H7 (cell line): ENCODE data around the gene TFEB. TPM values are rescaled to one million over a fixed set of nuclear protein-coding genes. Genes with fewer than 3 reads are reported as not detected.

Source experiments
- DNase-seq: peaks from one replicate; pipeline ENCODE4 v3.0.0; 2012
- H3K27me3 ChIP-seq: 2 replicates; pipeline ENCODE4 v1.6.0; 2011; ENCODE audit warnings: mild to moderate bottlenecking, low read length; ENCODE audit not compliant: control insufficient read depth, insufficient read depth
- H3K36me3 ChIP-seq: replicated peaks from 2 replicates; pipeline ENCODE4 v1.5.1; 2011; ENCODE audit warnings: low read length; ENCODE audit not compliant: control insufficient read depth, insufficient read depth
- H3K4me3 ChIP-seq: 2 replicates; pipeline ENCODE4 v1.5.1; 2011; ENCODE audit warnings: low read depth, mild to moderate bottlenecking, control low read depth, low read length, moderate library complexity; ENCODE audit not compliant: insufficient read depth
- total RNA-seq: library from RNA; depleted of rRNA; stranded (reverse); fragments of >200 nt; shearing (Covaris generic); gene quantifications from 2 replicates; pipeline ENCODE4 v1.2.3, GENCODE V29; 2014

TFEB gene
- total RNA-seq, 1 experiment from 2014 or later = 1.4 TPM

DNA sequence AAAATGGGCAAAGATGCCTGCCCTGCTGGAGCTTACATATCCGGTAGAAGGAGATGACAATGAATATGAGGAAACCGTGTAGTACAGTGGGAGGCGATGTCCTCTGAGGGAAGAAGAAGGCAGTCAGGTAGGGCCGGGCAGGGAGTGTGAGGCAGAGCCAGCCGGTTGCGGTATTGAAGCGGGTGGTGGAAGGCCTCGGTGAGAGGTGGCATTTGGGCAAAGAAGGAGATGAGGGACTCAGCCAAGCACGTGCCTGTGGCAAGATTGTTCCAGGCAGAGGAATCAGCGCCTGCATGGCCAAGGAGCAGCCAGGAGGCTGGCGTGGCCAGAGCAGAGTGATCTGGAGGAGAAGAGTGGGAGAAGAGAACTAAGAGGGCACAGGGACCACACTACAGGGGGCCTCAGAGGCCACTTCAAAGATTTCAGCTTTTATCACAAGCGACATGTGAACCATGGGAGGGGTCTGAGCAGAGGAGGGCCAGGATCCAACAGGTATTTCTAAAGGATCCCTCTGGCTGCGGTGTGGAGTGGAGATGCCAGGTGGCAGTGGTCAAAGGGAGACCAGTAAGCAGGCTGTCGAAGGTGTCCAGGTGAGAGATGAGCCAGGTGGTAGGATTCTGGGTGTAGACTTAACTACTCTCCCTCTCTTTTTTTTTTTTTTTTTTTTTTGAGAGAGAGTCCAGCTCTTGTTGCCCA, 83.3 kb downstream of the TFEB start:
- Histone ChIP-seq H3K27me3 (no peaks in the 10 kb centered on the region), H3K36me3 (peaks cover 6% of the 10 kb centered on the region), H3K4me3 (no peak overlapping the region)
- no peak for DNase-seq

DNA sequence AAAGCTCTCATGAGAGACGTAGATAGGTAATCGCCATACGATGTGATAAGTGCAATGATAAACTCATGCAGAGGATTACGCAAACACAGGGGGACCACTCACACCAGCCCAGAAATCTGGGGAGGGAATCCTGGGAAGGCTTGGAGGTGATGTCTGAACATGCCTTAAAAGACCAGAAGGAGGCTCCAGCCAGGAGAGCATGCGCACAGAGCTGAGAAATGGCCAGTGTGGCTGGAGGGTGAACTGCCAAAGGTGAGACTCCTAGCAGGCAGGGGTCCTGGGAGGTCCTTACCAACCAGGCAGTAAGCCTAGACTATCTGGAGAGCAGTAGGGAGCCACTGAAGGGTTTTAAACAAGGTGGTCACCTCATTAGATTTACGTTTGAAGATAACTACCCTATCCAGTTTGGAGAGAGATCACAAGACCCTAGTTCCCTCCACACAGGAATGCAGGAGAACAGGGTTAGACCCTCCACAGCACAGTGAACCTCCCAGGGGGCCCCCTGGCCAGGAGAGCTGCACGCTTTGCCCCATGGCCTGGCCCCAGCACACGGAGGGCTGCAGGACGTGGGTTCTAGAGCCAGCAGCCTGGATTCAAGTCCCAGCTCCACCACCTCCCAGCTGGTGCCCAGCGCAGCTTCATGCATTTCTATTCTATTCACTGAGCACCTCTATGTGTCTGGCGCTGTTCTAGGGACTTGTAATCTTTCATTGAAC, 84.0 kb downstream of the TFEB start:
- Histone ChIP-seq H3K27me3 (no peaks in the 10 kb centered on the region), H3K36me3 (peaks cover 6% of the 10 kb centered on the region), H3K4me3 (no peak overlapping the region)
- peak; percentile 48 for DNase-seq

DNA sequence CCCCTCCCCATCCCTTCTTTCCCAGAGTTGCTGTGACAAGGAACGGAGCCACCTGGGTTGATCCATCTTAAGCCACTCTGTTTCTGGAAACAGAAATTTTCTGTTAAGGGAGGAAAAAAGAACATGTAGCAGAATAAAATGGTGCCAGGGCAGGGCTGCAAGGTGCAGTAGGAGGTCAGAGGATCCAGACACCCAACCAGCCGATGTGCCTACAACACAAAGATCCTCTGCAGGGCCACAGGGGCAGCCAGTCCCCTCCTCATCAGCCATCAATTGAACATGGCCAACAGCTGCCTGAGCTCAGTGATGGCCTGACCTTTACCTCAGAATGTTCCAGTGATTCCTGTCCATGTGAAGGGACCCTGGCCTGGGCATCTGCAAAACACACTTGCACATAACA, 85.3 kb downstream of the TFEB start:
- Histone ChIP-seq H3K36me3 (peaks cover 6% of the 10 kb centered on the region), H3K4me3 (no peak overlapping the region), H3K27me3 (no peaks in the 10 kb centered on the region)
- DNase-seq = no peak

GRCh38 chr6:41649596-41649995, 85.8 kb downstream of the TFEB start:
- peak; percentile 28 for DNase-seq
- no peak overlapping the region for H3K4me3 ChIP-seq
- H3K27me3 ChIP-seq = no peaks in the 10 kb centered on the region
- H3K36me3 ChIP-seq = peaks cover 6% of the 10 kb centered on the region

- H3K36me3 ChIP-seq = peaks cover 6% of the 10 kb centered on the region
- no peak overlapping the region for H3K4me3 ChIP-seq
- H3K27me3 ChIP-seq = no peaks in the 10 kb centered on the region
- no peak for DNase-seq
Measured at GRCh38 chr6:41648921-41649320, 86.5 kb downstream of the TFEB start.

DNA sequence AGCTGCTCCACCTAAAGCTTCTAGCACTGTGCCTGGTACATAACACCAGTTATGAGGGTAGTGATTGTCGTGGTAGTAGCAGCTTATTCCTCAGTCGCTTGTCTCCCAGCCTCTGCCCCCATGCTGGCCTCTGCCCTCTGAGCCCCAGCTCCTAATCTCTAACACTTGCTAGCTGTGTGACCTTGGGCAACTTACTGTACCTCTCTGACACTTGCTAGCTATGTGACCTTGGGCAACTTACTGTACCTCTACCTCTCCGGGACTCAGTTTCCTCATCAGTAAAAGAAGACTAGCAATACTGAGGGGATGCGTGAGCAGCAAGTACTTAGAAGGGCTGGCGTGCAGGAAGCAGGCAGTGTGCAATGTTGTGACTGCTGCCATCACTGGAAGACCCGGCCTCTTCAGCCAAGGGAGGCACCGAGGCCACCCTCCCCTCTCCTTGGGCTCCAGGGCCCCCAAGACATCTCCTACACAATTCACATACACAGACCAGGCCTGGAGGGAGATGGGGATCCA, 87.3 kb downstream of the TFEB start:
- DNase-seq = no peak
- Histone ChIP-seq H3K36me3 (peaks cover 6% of the 10 kb centered on the region), H3K4me3 (no peak overlapping the region), H3K27me3 (no peaks in the 10 kb centered on the region; the same call in 1 of the 2 replicates)

GRCh38 chr6:41647061-41647511, 88.3 kb downstream of the TFEB start:
- H3K27me3 ChIP-seq = no peaks in the 10 kb centered on the region; the same call in 1 of the 2 replicates
- H3K36me3 ChIP-seq = peaks cover 6% of the 10 kb centered on the region
- DNase-seq = no peak
- H3K4me3 ChIP-seq = no peak overlapping the region

GRCh38 chr6:41646026-41646795, 89.2 kb downstream of the TFEB start:
- Histone ChIP-seq H3K36me3 (peaks cover 4% of the 10 kb centered on the region), H3K4me3 (no peak overlapping the region), H3K27me3 (no peaks in the 10 kb centered on the region; the same call in 1 of the 2 replicates)
- DNase-seq = peak; percentile 56

GRCh38 chr6:41645007-41645618, 90.3 kb downstream of the TFEB start:
- H3K36me3 ChIP-seq = peaks cover 4% of the 10 kb centered on the region
- H3K27me3 ChIP-seq = no peaks in the 10 kb centered on the region; the same call in 1 of the 2 replicates
- H3K4me3 ChIP-seq = no peak overlapping the region
- peak; percentile 79 for DNase-seq

- peak; percentile 75 for DNase-seq
Measured at GRCh38 chr6:41644297-41644879, 91.0 kb downstream of the TFEB start.

DNA sequence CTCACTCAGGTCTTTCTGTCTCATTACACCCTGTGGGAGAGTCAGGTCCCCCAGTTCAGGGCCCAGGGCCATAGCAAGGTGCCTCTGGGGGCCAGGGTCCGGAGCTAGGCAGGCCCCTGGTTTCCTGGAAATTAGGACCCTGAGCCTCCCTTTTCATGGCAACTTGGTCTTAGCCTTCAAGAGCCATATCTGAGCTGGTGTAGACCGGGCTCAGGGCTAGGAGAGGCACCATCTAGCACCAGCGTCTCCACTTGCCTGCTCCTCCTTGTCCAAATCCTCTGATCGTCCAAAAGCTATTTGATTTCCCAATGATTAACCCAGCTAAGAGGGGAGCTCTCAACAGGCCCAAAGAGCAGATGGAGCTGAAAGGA, 91.5 kb downstream of the TFEB start:
- H3K27me3 ChIP-seq = peaks cover 7% of the 10 kb centered on the region; the same call in 1 of the 2 replicates
- no peak for DNase-seq
- H3K36me3 ChIP-seq = peaks cover 2% of the 10 kb centered on the region
- no peak overlapping the region for H3K4me3 ChIP-seq

More at GRCh38 chr6:41644297-41644879, 91.0 kb downstream of the TFEB start:
- Histone ChIP-seq H3K36me3 (peaks cover 4% of the 10 kb centered on the region), H3K4me3 (no peak overlapping the region), H3K27me3 (peaks cover 6% of the 10 kb centered on the region; the same call in 1 of the 2 replicates)

GRCh38 chr6:41642960-41643898, 92.2 kb downstream of the TFEB start:
- H3K36me3 ChIP-seq = peaks cover 1% of the 10 kb centered on the region; the same call in 1 of the 2 replicates
- DNase-seq = no peak

More at GRCh38 chr6:41642960-41643898, 92.2 kb downstream of the TFEB start:
- peaks cover 7% of the 10 kb centered on the region; the same call in 1 of the 2 replicates for H3K27me3 ChIP-seq
- no peak overlapping the region for H3K4me3 ChIP-seq
